Peyer's patch (tissue), 4 donors: ENCODE results near the gene VRK1. TPM values are rescaled to one million over a fixed set of nuclear protein-coding genes. Genes with fewer than 3 reads are reported as not detected.

Experiments
- DNase-seq, 3 donors: peaks; one replicate each; pipeline ENCODE4 v3.0.0-alpha.2; 2017 to 2019
- H3K27ac ChIP-seq, 4 donors: fragments of 200-600 bp; sonication (generic); one replicate each; pipeline ENCODE4 v1.5.1; 2016 to 2019
- H3K27me3 ChIP-seq, 2 donors: fragments of 200-600 bp; sonication (generic); one replicate each; pipeline ENCODE4 v1.5.1; 2019
- H3K36me3 ChIP-seq, 3 donors: fragments of 200-600 bp; sonication (generic); one replicate each; pipeline ENCODE4 v1.5.1; 2016 to 2019
- H3K4me1 ChIP-seq, 4 donors: fragments of 200-600 bp; sonication (generic); one replicate each; pipeline ENCODE4 v1.5.1; 2016 to 2019
- H3K4me3 ChIP-seq, 4 donors: fragments of 200-600 bp; sonication (generic); 1 replicate in 3 of 4; 2 replicates in 1 of 4; pipeline ENCODE4 v1.5.1; 2016 to 2019; ENCODE audit warnings: mild to moderate bottlenecking in 1 of 4
- H3K9me3 ChIP-seq, 4 donors: fragments of 200-600 bp; sonication (generic); one replicate each; pipeline ENCODE4 v1.5.1; 2016 to 2019; ENCODE audit warnings: mild to moderate bottlenecking in 1 of 4
- POLR2A ChIP-seq, 2 donors: fragments of 450-650 bp; IDR thresholded peaks; one replicate each; pipeline ENCODE4 v1.5.1; 2017; ENCODE audit warnings: antibody characterized with exemption in 2 of 2, mild to moderate bottlenecking in 2 of 2, moderate library complexity in 2 of 2
- total RNA-seq, 4 donors: library from RNA; depleted of rRNA; stranded (reverse); fragments of >200 nt; gene quantifications; one replicate each; pipeline ENCODE4 v1.1.0, GENCODE V29; 2016
- TF ChIP-seq, protein P1 (sequence below), 6 experiments: fragments of 450-650 bp in 4 of 6; fragments of 200-600 bp in 2 of 6; sonication (generic) in 1 of 6; IDR thresholded peaks; one replicate each; pipeline ENCODE4 v1.5.1; 2017 to 2019; ENCODE audit warnings: antibody characterized with exemption in 6 of 6, mild to moderate bottlenecking in 3 of 6, moderate library complexity in 1 of 6

VRK1 gene
- total RNA-seq, 4 donors from 2014 or later: 6.6 to 54.5 (median 8.3) TPM

DNA sequence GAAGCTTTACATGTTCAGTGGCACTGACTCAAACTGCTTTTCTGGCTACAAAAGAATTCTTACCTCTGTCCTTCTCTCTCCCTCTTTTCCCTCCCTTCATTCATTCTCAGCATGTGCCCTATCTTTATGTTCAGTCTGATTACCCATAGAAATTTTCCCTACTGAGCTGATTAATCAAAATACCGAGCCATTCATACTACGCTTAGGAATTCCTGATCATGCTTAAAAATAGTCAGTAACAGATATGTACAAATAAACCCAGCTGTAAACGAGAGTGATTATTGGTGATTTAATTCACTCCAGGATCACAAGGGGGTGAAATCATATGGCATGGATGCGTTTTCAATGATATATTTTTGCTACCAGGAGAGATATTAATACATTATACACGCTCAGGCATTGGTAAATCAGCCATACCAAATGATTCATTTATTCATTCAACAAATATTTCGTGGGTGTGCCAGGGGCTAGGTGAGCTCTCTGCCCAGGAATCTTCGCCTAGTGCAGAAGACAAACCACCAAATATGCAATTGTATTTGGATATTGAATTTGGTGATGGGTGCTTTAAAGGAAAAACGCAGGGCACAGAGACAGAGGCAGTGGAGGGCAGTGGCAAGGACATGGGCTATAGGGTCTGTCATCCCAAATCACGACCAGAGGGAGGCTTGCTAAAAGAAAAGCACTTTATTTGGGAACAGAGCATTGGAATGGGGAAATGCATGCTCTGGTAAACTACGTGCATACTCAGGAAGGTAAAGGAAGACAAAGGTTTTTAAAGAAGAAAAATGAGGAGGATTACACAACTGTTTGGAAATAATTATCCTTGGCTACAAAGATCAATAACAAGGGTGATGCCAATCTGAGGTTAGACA, 13.9 kb upstream of the VRK1 start:
- Histone ChIP-seq H3K4me1 (no peaks in the 10 kb centered on the region), H3K27me3 (no peaks in the 10 kb centered on the region), H3K9me3 (no peaks in the 10 kb centered on the region), H3K4me3 (no peak overlapping the region), H3K36me3 (no peaks in the 10 kb centered on the region), H3K27ac (no peak overlapping the region)
- no peak for DNase-seq
- TF ChIP-seq POLR2A (IDR thresholded peaks at IDR 0.05): no peak
- TF ChIP-seq, protein P1, sequence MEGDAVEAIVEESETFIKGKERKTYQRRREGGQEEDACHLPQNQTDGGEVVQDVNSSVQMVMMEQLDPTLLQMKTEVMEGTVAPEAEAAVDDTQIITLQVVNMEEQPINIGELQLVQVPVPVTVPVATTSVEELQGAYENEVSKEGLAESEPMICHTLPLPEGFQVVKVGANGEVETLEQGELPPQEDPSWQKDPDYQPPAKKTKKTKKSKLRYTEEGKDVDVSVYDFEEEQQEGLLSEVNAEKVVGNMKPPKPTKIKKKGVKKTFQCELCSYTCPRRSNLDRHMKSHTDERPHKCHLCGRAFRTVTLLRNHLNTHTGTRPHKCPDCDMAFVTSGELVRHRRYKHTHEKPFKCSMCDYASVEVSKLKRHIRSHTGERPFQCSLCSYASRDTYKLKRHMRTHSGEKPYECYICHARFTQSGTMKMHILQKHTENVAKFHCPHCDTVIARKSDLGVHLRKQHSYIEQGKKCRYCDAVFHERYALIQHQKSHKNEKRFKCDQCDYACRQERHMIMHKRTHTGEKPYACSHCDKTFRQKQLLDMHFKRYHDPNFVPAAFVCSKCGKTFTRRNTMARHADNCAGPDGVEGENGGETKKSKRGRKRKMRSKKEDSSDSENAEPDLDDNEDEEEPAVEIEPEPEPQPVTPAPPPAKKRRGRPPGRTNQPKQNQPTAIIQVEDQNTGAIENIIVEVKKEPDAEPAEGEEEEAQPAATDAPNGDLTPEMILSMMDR (IDR thresholded peaks at IDR 0.05): no peak

DNA sequence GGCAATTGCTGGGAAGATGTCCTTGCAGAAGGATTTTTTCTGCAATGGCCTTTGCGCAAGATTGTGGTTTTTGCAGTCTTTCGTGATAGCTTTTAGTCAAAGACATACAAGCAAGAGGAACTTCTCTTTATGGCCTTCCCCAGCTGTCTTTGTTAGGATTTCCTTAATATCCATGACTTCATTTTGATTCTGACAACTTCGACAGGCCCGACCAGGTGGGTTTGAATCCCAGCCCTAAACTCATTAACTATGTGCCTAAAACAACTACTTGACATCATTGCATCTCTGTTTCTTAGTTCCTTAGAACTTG, 13.3 kb upstream of the VRK1 start:
- Histone ChIP-seq H3K4me1 (no peaks in the 10 kb centered on the region), H3K27me3 (no peaks in the 10 kb centered on the region), H3K36me3 (no peaks in the 10 kb centered on the region), H3K9me3 (no peaks in the 10 kb centered on the region), H3K4me3 (no peak overlapping the region), H3K27ac (no peak overlapping the region)
- no peak for TF ChIP-seq POLR2A (IDR thresholded peaks at IDR 0.05)
- TF ChIP-seq, protein P1 (IDR thresholded peaks at IDR 0.05): no peak
- no peak for DNase-seq

DNA sequence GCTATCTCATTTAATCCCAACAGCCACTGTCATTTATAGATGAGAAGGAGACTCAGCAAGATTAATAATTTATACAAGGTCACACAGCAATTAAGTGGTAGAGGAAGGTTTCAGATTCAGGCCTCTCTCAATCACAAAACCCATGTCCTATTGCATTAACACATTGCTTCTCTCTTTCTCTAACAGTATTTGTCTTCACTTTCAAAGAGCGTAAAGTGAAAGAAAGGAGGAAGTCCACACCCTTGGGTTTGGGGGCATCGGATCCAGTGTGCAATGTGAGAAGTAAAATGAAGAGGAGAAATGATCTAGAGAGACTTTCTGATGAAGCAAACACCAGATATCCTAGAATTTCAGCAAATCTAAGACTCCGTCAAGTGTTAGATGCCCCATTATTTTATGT, 7.0 kb upstream of the VRK1 start:
- Histone ChIP-seq H3K36me3 (no peaks in the 10 kb centered on the region), H3K9me3 (no peaks in the 10 kb centered on the region), H3K4me1 (no peaks in the 10 kb centered on the region), H3K4me3 (no peak overlapping the region), H3K27me3 (no peaks in the 10 kb centered on the region), H3K27ac (no peak overlapping the region)
- TF ChIP-seq POLR2A (IDR thresholded peaks at IDR 0.05): no peak
- TF ChIP-seq, protein P1 (IDR thresholded peaks at IDR 0.05): no peak
- DNase-seq: no peak

DNA sequence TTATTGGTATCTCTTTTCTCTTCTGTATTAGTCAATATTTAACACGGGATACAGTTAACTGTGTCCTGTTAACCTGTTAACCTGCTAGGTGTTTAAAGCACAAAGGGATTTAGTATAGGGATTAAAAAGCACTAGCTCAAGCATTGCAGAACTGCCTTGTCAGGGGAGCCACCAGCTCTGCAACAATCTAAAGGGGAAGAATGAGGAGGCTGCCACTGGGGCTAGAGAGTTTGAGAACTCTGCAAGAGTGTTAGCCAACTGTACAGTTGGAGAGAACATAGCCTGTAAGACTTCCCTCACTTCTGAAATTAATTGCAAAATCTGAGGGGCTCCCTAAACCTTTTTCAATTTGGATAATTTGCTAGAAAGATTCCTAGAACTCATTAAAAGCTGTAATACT, 6.5 kb upstream of the VRK1 start:
- no peak overlapping the region for H3K27ac ChIP-seq
- no peaks in the 10 kb centered on the region for H3K36me3 ChIP-seq
- no peak for DNase-seq
- H3K9me3 ChIP-seq: no peaks in the 10 kb centered on the region
- no peaks in the 10 kb centered on the region for H3K27me3 ChIP-seq
- H3K4me1 ChIP-seq: no peaks in the 10 kb centered on the region
- TF ChIP-seq, protein P1 (IDR thresholded peaks at IDR 0.05): no peak
- TF ChIP-seq POLR2A (IDR thresholded peaks at IDR 0.05): no peak
- H3K4me3 ChIP-seq: no peak overlapping the region

DNA sequence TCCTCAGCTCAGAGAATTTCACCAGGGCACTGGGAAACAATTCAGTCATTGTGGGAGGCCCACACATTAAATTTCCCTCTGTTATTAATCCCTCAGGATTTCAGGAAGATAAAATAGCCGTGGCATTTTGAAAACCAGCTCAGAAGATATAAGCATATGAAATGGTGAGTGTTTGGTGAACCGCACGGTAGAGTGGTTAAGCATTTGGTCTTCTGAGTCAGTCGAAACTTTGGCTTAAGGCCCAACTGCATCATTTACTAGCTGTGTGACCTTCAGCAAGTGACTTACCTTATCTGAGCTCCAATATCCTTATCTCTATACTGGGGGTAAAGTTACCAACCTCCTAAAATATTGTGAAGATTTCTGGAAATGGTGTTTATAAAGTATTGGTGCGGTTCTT, 5.2 kb upstream of the VRK1 start:
- H3K9me3 ChIP-seq: no peaks in the 10 kb centered on the region
- H3K27me3 ChIP-seq: no peaks in the 10 kb centered on the region
- no peaks in the 10 kb centered on the region for H3K4me1 ChIP-seq
- H3K4me3 ChIP-seq: no peak overlapping the region
- no peaks in the 10 kb centered on the region for H3K36me3 ChIP-seq
- TF ChIP-seq, protein P1 (IDR thresholded peaks at IDR 0.05): no peak
- no peak for TF ChIP-seq POLR2A (IDR thresholded peaks at IDR 0.05)
- no peak overlapping the region for H3K27ac ChIP-seq
- no peak for DNase-seq
